Colonic mucosa (tissue), 4 donors: Measurements from ENCODE around the gene NOS1AP. TPM values are rescaled to one million over a fixed set of nuclear protein-coding genes. Genes with fewer than 3 reads are reported as not detected.

Experiments
- DNase-seq: peaks from one replicate; pipeline ENCODE4 v3.0.0-alpha.2; 2020
- H3K27ac ChIP-seq: fragments of 200-600 bp; one replicate; pipeline ENCODE4 v1.8.0; 2021
- H3K27me3 ChIP-seq: fragments of 200-600 bp; one replicate; pipeline ENCODE4 v1.8.0; 2021
- H3K36me3 ChIP-seq: fragments of 200-600 bp; one replicate; pipeline ENCODE4 v1.8.0; 2021
- H3K4me1 ChIP-seq: fragments of 200-600 bp; one replicate; pipeline ENCODE4 v1.8.0; 2021; ENCODE audit warnings: mild to moderate bottlenecking
- H3K4me3 ChIP-seq: fragments of 200-600 bp; one replicate; pipeline ENCODE4 v1.8.0; 2021
- H3K9ac ChIP-seq, 2 donors: one replicate each; pipeline ENCODE4 v1.7.0; 2013; ENCODE audit warnings: control low read depth in 2 of 2, low read depth in 2 of 2, low read length in 2 of 2
- H3K9me3 ChIP-seq: fragments of 200-600 bp; one replicate; pipeline ENCODE4 v1.8.0; 2021
- intact Hi-C: fragments of 100-400 bp; cut with DNase I; formaldehyde crosslinking; loops from one replicate; pipeline ENCODE4 v1.14.1; 2022
- total RNA-seq, 2 donors: library from RNA; stranded (reverse); fragmentation: NEBNext Ultra II Directional in 1 of 2; extraction: Animal tissue kit (Norgen Biotek cat#: 25700) in 1 of 2; gene quantifications; one replicate each; pipeline ENCODE4 v1.2.1, GENCODE V29; 2021
- TF ChIP-seq, protein P1 (sequence below): fragments of 200-600 bp; IDR thresholded peaks from one replicate; pipeline ENCODE4 v1.8.0; 2022; ENCODE audit warnings: antibody characterized with exemption, mild to moderate bottlenecking
- donor health status: healthy.
- donor health status: DM: no; HTN: no; CAD: no.
- donor health status: DM: no; HTN: no; CAD: no.

NOS1AP gene
- total RNA-seq, 2 donors from 2014 or later = 9.0 to 14.4 TPM

DNA sequence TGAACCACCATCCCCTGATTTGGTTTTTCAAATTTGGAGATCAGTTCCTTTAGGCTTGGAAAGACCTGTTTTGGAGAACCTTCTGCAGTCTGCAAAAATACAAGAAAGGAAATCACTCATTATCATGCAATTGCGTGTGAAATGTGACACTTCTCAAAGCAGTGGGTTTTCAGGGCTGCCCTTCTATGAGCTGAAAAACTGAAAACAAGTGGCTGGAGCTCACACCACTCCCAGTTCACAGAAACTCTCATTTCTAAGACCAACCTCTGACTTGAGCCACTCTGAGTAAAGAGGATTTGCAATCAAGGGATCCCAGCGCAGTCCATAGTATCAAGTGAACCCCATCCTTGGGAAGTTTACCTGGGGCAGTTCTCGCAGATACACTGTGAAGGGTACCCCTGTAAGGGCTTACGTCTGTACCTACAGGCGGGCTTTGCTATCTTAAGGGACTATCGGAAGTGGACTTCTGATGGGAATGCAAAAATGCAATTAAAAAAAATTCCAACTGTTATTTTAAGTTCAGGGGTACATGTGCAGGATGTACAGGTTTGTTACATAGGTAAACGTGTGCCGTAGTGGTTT lies 329.6 kb downstream of the NOS1AP start:
- Histone ChIP-seq H3K36me3 (no peaks in the 10 kb centered on the region), H3K9me3 (no peaks in the 10 kb centered on the region), H3K9ac (no peak overlapping the region), H3K27ac (no peak overlapping the region), H3K4me1 (no peaks in the 10 kb centered on the region), H3K27me3 (no peaks in the 10 kb centered on the region), H3K4me3 (no peak overlapping the region)
- no peak for DNase-seq
- intact Hi-C loops = no loop called here
- TF ChIP-seq, protein P1, sequence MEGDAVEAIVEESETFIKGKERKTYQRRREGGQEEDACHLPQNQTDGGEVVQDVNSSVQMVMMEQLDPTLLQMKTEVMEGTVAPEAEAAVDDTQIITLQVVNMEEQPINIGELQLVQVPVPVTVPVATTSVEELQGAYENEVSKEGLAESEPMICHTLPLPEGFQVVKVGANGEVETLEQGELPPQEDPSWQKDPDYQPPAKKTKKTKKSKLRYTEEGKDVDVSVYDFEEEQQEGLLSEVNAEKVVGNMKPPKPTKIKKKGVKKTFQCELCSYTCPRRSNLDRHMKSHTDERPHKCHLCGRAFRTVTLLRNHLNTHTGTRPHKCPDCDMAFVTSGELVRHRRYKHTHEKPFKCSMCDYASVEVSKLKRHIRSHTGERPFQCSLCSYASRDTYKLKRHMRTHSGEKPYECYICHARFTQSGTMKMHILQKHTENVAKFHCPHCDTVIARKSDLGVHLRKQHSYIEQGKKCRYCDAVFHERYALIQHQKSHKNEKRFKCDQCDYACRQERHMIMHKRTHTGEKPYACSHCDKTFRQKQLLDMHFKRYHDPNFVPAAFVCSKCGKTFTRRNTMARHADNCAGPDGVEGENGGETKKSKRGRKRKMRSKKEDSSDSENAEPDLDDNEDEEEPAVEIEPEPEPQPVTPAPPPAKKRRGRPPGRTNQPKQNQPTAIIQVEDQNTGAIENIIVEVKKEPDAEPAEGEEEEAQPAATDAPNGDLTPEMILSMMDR = no peak

DNA sequence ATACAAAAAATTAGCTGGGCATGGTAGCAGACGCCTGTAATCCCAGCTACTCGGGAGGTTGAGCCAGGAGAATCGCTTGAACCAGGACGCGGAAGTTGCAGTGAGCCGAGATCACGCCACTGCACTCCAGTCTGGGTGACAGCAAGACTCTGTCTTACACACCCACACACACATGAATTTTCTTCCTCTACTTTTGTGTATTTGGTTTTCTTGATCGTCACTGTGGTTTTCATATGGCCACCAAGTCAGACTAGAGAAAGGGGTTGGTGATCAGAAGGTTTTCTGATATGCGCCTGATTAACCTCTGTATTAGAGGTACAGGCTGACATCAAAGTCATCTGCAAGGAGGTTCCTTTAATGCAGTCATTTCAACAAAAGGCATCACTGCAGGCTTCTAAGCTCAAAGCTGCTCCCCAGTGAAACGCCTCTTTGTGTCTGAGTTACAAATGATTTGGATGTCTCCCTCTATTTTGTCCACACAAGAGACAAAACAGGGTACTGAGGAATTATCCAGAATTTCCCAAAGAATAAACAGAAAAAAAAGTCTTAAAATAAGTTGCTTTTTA lies 331.4 kb downstream of the NOS1AP start:
- Histone ChIP-seq H3K9ac (no peak overlapping the region), H3K9me3 (no peaks in the 10 kb centered on the region), H3K27me3 (no peaks in the 10 kb centered on the region), H3K27ac (no peak overlapping the region), H3K4me3 (no peak overlapping the region), H3K4me1 (no peaks in the 10 kb centered on the region), H3K36me3 (no peaks in the 10 kb centered on the region)
- no peak for DNase-seq
- intact Hi-C loops = no loop called here
- TF ChIP-seq, protein P1 = no peak

DNA sequence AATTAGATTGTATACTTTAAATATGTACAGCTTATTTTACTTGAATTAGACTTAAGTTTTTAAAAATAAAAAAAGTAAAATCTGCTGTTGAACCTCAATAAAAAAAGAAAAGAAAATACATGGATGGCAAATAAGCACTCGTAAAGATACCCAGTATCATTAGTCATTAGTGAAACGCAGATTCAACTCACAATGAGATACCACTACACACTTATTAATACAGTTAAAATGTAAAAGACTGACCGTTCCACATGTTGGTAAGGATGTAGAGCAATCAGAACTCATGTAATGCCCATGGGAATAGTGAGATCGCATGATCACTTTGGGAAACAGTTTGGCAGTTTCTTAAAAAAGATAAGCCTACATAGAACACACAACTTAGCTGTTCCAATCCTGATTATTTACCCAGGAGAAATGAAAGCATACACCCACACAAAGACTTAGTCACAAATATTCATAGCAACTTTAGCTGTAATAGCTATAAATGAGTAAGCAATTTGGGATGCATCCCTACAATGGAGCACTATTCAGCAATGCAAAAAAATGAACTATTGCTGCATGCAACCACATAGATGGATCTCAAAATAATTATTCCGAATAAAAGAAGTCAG lies 335.2 kb downstream of the NOS1AP start:
- no peak overlapping the region for H3K4me3 ChIP-seq
- H3K36me3 ChIP-seq = no peaks in the 10 kb centered on the region
- no peak overlapping the region for H3K9ac ChIP-seq
- H3K4me1 ChIP-seq = no peaks in the 10 kb centered on the region
- intact Hi-C loops = no loop called here
- H3K27ac ChIP-seq = no peak overlapping the region
- DNase-seq = no peak
- TF ChIP-seq, protein P1 = no peak
- H3K27me3 ChIP-seq = no peaks in the 10 kb centered on the region
- no peaks in the 10 kb centered on the region for H3K9me3 ChIP-seq

DNA sequence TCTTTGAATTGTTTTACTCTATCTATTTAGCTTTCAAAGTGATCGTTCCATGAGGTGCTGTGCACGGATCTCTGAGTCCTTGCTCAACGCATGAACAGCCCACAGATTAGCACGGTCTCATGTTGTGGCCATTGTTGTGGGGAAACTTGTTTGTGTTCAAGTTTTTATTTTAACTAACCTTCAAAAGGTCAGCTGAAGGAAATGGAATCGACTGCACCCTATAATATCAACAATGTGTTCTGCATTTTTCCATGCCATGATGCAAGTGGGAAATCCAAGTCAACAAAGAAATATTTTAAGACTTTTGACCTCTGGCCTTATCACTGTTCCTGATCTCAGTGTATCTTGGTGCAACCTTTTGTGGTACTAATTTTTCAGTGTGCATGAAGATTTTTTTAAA lies 336.3 kb downstream of the NOS1AP start:
- intact Hi-C loops = no loop called here
- Histone ChIP-seq H3K27ac (no peak overlapping the region), H3K9ac (no peak overlapping the region), H3K9me3 (no peaks in the 10 kb centered on the region), H3K36me3 (no peaks in the 10 kb centered on the region), H3K4me1 (no peaks in the 10 kb centered on the region), H3K27me3 (no peaks in the 10 kb centered on the region), H3K4me3 (no peak overlapping the region)
- DNase-seq = no peak
- TF ChIP-seq, protein P1 = no peak

DNA sequence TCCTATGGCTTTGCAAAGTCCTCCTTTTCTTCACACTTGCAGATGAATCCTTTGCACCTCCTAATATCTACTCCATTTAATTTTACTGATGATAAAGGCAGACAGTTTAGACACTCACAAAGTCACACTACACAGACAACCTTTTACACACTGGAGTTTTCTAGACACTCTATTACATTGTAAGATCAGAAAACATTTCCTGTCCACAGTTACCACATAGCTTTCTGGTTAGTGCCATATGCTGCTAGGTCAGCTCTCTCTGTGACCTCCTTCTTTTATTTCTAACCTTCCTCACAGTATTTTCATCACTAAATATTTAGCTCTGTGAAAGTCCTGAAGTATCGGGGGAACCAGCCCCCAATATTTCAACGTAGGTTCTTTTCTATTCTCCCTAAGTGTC lies 337.3 kb downstream of the NOS1AP start:
- H3K36me3 ChIP-seq = no peaks in the 10 kb centered on the region
- no peak for DNase-seq

More for the DNA sequence above, 337.3 kb downstream of the NOS1AP start:
- no peak overlapping the region for H3K4me3 ChIP-seq
- no peak overlapping the region for H3K9ac ChIP-seq
- TF ChIP-seq, protein P1 = no peak
- no peaks in the 10 kb centered on the region for H3K9me3 ChIP-seq
- H3K27me3 ChIP-seq = no peaks in the 10 kb centered on the region
- intact Hi-C loops = no loop called here
- H3K4me1 ChIP-seq = no peaks in the 10 kb centered on the region
- no peak overlapping the region for H3K27ac ChIP-seq
